Panc1 (cell line): Measurements from ENCODE around the gene PIGR. TPM values are rescaled to one million over a fixed set of nuclear protein-coding genes. Genes with fewer than 3 reads are reported as not detected.

Experiments used
- ATAC-seq: fragments of 200-7000 bp; cut with Tn5 transposase; 2 replicates; pipeline ENCODE4 v1.9.1; 2020; ENCODE audit warnings: mild to moderate bottlenecking, moderate library complexity
- BruUV-seq: library from RNA; stranded (reverse); fragments of 400-500 nt; replicated peaks from 2 replicates; lab custom pipeline; 2021; lab: Mats Ljungman, UMichigan
- CTCF ChIA-PET: fragments of 300-600 bp; sonication (Branson Sonifier 250); formaldehyde crosslinking; loops from one replicate; lab custom pipeline; 2022; ENCODE audit warnings: antibody characterized with exemption; lab: Charles Lee
- POLR2A ChIA-PET: fragments of 300-600 bp; sonication (Branson Sonifier 250); formaldehyde crosslinking; loops from one replicate; lab custom pipeline; 2022; ENCODE audit warnings: antibody characterized with exemption; lab: Charles Lee
- DNase-seq: peaks from one replicate; pipeline ENCODE4 v3.0.0-alpha.2; 2010; ENCODE audit warnings: low read depth, low spot score
- H3K27ac ChIP-seq: 2 replicates; pipeline ENCODE4 v1.5.1; 2011; ENCODE audit warnings: mild to moderate bottlenecking, low read length, inconsistent platforms
- H3K27me3 ChIP-seq: fragments of 200-500 bp; sonication (Bioruptor generic); 2 replicates; pipeline ENCODE4 v1.6.0; 2014; ENCODE audit warnings: low read length, inconsistent platforms; ENCODE audit not compliant: control insufficient read depth, insufficient read depth
- H3K36me3 ChIP-seq: fragments of 200-500 bp; sonication (Bioruptor generic); 2 replicates; pipeline ENCODE4 v1.5.1; 2014; ENCODE audit warnings: inconsistent platforms, mild to moderate bottlenecking, low read length, moderate library complexity; ENCODE audit not compliant: control insufficient read depth, insufficient read depth
- H3K4me1 ChIP-seq: 2 replicates; pipeline ENCODE4 v1.5.1; 2011; ENCODE audit warnings: inconsistent platforms, mild to moderate bottlenecking, low read length, moderate library complexity; ENCODE audit not compliant: control insufficient read depth, insufficient read depth
- H3K4me3 ChIP-seq, 2 experiments: 2 replicates each; pipeline ENCODE4 v1.5.1; 2011 to 2012; ENCODE audit warnings: low read depth in 2 of 2, low read length in 2 of 2, mild to moderate bottlenecking in 2 of 2, inconsistent platforms in 1 of 2, moderate library complexity in 1 of 2
- H3K9me3 ChIP-seq: fragments of 200-500 bp; sonication (Bioruptor generic); 2 replicates; pipeline ENCODE4 v1.5.1; 2014; ENCODE audit warnings: low read depth, mild to moderate bottlenecking, inconsistent platforms, low read length, moderate library complexity; ENCODE audit not compliant: control insufficient read depth, insufficient read depth
- POLR2AphosphoS5 ChIP-seq: IDR thresholded peaks from 2 replicates; pipeline ENCODE4 v1.6.1; 2012; ENCODE audit warnings: mild to moderate bottlenecking, low read depth, low read length, moderate library complexity
- SIN3A ChIP-seq: IDR thresholded peaks from 2 replicates; pipeline ENCODE4 v1.6.1; 2012; ENCODE audit warnings: low read depth, mild to moderate bottlenecking, low read length, moderate library complexity, borderline replicate concordance; ENCODE audit not compliant: insufficient read depth
- TCF7L2 ChIP-seq: IDR thresholded peaks from 2 replicates; pipeline ENCODE4 v1.6.1; 2011; ENCODE audit warnings: mild to moderate bottlenecking, low read depth, low read length, inconsistent platforms
- in situ Hi-C: cut with HindIII; loops from 2 replicates; pipeline ENCODE4 v1.10.0; 2016; ENCODE audit warnings: low sequenced_read_pairs, low pct_unique_long_range_greater_than_20kb
- intact Hi-C: fragments of 100-400 bp; cut with micrococcal nuclease; formaldehyde crosslinking; loops from one replicate; pipeline ENCODE4 v1.10.0; 2022; ENCODE audit not compliant: unreplicated experiment
- total RNA-seq: library from RNA; stranded (reverse); gene quantifications from one replicate; pipeline ENCODE4 v1.2.1, GENCODE V29; 2021; ENCODE audit not compliant: unreplicated experiment
- TF ChIP-seq, protein P1 (sequence below): fragments of 450-650 bp; IDR thresholded peaks from 2 replicates; pipeline ENCODE4 v1.5.1; 2017; ENCODE audit warnings: mild to moderate bottlenecking
- TF ChIP-seq, protein P2 (sequence below), 2 experiments: IDR thresholded peaks; 2 replicates each; pipeline ENCODE4 v1.6.1; 2011 to 2012; ENCODE audit warnings: low read depth in 2 of 2, control low read depth in 1 of 2, low read length in 1 of 2, mild to moderate bottlenecking in 1 of 2, moderate library complexity in 1 of 2; ENCODE audit not compliant: insufficient read depth in 1 of 2

The PIGR gene
- total RNA-seq, 1 experiment from 2014 or later = 1.4 TPM

DNA sequence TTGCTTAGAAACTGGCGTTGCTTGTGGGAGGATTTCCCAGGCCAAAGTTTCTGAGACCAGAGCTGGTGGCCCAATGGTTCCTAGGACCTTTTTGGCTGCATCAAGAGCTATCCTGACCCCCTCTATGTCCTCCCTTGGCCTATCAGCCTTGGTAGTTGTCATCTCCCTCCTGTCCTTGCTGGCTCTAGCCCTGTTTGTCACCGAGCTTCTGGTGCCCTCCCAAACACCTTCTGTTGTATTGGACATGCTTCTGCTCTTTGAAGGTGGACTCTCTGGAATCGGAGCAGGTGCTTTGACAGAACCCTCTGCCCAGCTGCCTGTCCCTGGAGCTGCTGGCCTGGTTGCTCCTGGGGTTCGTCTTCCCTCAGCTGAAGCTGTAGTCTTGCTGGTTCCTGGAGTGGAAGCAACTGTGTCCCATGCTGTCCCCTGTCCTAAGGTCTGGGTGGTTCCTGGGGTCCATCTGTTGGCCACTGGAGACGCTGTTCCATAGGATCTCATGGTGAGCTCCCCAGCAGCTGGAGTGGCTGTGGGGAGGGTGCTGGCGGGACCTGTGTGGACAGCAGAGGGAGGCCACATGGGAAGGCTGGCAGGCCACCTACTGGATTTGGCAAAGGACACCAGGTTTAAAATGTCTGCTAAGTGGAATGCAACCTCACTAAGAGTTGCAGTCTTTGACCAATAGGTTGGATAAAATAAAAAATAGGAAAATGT, 14.6 kb upstream of the PIGR start:
- POLR2A ChIA-PET = no interaction called here
- TF ChIP-seq, protein P1, sequence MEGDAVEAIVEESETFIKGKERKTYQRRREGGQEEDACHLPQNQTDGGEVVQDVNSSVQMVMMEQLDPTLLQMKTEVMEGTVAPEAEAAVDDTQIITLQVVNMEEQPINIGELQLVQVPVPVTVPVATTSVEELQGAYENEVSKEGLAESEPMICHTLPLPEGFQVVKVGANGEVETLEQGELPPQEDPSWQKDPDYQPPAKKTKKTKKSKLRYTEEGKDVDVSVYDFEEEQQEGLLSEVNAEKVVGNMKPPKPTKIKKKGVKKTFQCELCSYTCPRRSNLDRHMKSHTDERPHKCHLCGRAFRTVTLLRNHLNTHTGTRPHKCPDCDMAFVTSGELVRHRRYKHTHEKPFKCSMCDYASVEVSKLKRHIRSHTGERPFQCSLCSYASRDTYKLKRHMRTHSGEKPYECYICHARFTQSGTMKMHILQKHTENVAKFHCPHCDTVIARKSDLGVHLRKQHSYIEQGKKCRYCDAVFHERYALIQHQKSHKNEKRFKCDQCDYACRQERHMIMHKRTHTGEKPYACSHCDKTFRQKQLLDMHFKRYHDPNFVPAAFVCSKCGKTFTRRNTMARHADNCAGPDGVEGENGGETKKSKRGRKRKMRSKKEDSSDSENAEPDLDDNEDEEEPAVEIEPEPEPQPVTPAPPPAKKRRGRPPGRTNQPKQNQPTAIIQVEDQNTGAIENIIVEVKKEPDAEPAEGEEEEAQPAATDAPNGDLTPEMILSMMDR = no peak
- TF ChIP-seq TCF7L2 (no peak), POLR2AphosphoS5 (no peak), SIN3A (no peak)
- TF ChIP-seq, protein P2, sequence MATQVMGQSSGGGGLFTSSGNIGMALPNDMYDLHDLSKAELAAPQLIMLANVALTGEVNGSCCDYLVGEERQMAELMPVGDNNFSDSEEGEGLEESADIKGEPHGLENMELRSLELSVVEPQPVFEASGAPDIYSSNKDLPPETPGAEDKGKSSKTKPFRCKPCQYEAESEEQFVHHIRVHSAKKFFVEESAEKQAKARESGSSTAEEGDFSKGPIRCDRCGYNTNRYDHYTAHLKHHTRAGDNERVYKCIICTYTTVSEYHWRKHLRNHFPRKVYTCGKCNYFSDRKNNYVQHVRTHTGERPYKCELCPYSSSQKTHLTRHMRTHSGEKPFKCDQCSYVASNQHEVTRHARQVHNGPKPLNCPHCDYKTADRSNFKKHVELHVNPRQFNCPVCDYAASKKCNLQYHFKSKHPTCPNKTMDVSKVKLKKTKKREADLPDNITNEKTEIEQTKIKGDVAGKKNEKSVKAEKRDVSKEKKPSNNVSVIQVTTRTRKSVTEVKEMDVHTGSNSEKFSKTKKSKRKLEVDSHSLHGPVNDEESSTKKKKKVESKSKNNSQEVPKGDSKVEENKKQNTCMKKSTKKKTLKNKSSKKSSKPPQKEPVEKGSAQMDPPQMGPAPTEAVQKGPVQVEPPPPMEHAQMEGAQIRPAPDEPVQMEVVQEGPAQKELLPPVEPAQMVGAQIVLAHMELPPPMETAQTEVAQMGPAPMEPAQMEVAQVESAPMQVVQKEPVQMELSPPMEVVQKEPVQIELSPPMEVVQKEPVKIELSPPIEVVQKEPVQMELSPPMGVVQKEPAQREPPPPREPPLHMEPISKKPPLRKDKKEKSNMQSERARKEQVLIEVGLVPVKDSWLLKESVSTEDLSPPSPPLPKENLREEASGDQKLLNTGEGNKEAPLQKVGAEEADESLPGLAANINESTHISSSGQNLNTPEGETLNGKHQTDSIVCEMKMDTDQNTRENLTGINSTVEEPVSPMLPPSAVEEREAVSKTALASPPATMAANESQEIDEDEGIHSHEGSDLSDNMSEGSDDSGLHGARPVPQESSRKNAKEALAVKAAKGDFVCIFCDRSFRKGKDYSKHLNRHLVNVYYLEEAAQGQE (IDR thresholded peaks at IDR 0.05; ENCODE audit: insufficient read depth in 1 of 2, low read depth in 2 of 2, low read length in 1 of 2) = no peak

DNA sequence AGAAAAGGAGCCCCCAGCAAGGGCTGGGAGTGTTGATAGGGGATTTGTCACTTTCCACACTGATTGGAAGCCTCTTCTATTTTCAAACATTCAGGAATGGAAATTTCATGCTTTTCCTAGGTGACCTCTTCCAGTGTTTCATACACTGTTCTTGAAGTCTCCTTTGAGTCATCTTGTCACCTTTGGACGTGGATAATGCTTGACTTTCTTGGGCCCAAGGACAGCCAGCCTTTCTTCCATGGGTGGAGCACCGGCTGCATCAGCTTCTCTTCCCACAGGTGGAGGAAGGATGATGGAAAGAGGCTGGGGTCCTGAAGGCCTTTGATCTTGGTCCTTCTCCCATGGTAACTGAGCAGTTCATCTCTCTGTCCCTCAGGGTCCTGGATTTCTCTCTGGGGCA, 11.9 kb upstream of the PIGR start:
- CTCF ChIA-PET = no interaction called here
- Histone ChIP-seq H3K4me3 (no peak overlapping the region), H3K27ac (no peak overlapping the region), H3K36me3 (no peaks in the 10 kb centered on the region), H3K27me3 (no peaks in the 10 kb centered on the region), H3K4me1 (no peaks in the 10 kb centered on the region), H3K9me3 (no peaks in the 10 kb centered on the region)
- intact Hi-C loops = no loop called here
- TF ChIP-seq SIN3A = no peak
- TF ChIP-seq, protein P2 (IDR thresholded peaks at IDR 0.05; ENCODE audit: insufficient read depth in 1 of 2, low read depth in 2 of 2, low read length in 1 of 2) = no peak
- no peak for TF ChIP-seq POLR2AphosphoS5
- TF ChIP-seq, protein P1 = no peak
- TF ChIP-seq TCF7L2 = no peak
- in situ Hi-C loops = no loop called here
- BruUV-seq = no TSS peak
- ATAC-seq = no peak
- DNase-seq = no peak
- POLR2A ChIA-PET = no interaction called here

More for the DNA sequence above, 14.6 kb upstream of the PIGR start:
- no peaks in the 10 kb centered on the region for H3K27me3 ChIP-seq
- H3K27ac ChIP-seq = no peak overlapping the region
- intact Hi-C loops (no loop called here), in situ Hi-C loops (no loop called here)
- H3K4me1 ChIP-seq = no peaks in the 10 kb centered on the region
- no peak overlapping the region for H3K4me3 ChIP-seq
- ATAC-seq = no peak
- no peaks in the 10 kb centered on the region for H3K9me3 ChIP-seq
- no TSS peak for BruUV-seq
- no peak for DNase-seq
- H3K36me3 ChIP-seq = no peaks in the 10 kb centered on the region
- CTCF ChIA-PET = no interaction called here
